22Rv1 (cell line): ENCODE results near the gene OR2AJ1.

Experiments used
- CTCF ChIP-seq: fragments of 450-650 bp; IDR thresholded peaks from 2 replicates; pipeline ENCODE4 v1.5.1; 2017; ENCODE audit warnings: mild to moderate bottlenecking
- ZFX ChIP-seq: fragments of 450-650 bp; IDR thresholded peaks from 2 replicates; pipeline ENCODE4 v1.6.1; 2017; ENCODE audit warnings: antibody characterized with exemption, borderline replicate concordance

- TF ChIP-seq CTCF (no peak), ZFX (no peak)
Measured at GRCh38 chr1:247919952-247920351, 4.7 kb upstream of the OR2AJ1 start, which contains the start of gene OR2T8.
